GM23248 (cell line): Measurements from ENCODE around the gene PARP9.

Experiments used
- EZH2 ChIP-seq: fragments of 200-600 bp; sonication (generic); IDR thresholded peaks from 2 replicates; pipeline ENCODE4 v1.6.1; 2018; ENCODE audit warnings: antibody characterized with exemption, mild to moderate bottlenecking; ENCODE audit not compliant: insufficient read depth, poor library complexity, severe bottlenecking
- EZH2phosphoT487 ChIP-seq: fragments of 200-600 bp; sonication (generic); IDR thresholded peaks from 2 replicates; pipeline ENCODE4 v1.6.1; 2018; ENCODE audit warnings: antibody characterized with exemption, moderate library complexity, mild to moderate bottlenecking, low read depth; ENCODE audit not compliant: insufficient read depth

- TF ChIP-seq EZH2phosphoT487 (no peak), EZH2 (no peak)
These were observed 17.5 kb upstream of the PARP9 start for GRCh38 chr3:122581622-122582021.
